H1 (cell line): ENCODE results near the gene PRAF2. TPM values are rescaled to one million over a fixed set of nuclear protein-coding genes. Genes with fewer than 3 reads are reported as not detected.

Source experiments
- CHD7 ChIP-seq: fragments of 300-600 bp; sonication (generic); IDR thresholded peaks from 2 replicates; pipeline ENCODE4 v1.7.1; 2012; ENCODE audit warnings: low read length, moderate library complexity, mild to moderate bottlenecking, inconsistent platforms; ENCODE audit not compliant: insufficient replicate concordance
- RBBP5 ChIP-seq: IDR thresholded peaks from 2 replicates; pipeline ENCODE4 v1.7.1; 2012; ENCODE audit warnings: low read depth, mild to moderate bottlenecking, inconsistent platforms, low read length, moderate library complexity, borderline replicate concordance
- SIN3A ChIP-seq, 2 experiments: IDR thresholded peaks in 1 of 2; conservative IDR thresholded peaks in 1 of 2; 2 replicates each; pipeline ENCODE4 v1.6.1; 2011 to 2012; ENCODE audit warnings: low read length in 2 of 2, improper control_type of control experiment in 1 of 2, low read depth in 1 of 2, mild to moderate bottlenecking in 1 of 2
- TAF7 ChIP-seq: optimal IDR thresholded peaks from 2 replicates; pipeline ENCODE3; 2011; ENCODE audit warnings: low read depth, mild to moderate bottlenecking, inconsistent platforms, low read length, moderate library complexity, borderline replicate concordance
- polyA plus RNA-seq, 7 experiments: library from polyadenylated mRNA; depleted of rRNA in 3 of 7; stranded (reverse) in 5 of 7; unstranded in 2 of 7; fragments of >200 nt in 5 of 7; fragments of 200-250 nt in 2 of 7; gene quantifications; 1 replicate in 5 of 7; 2 replicates in 1 of 7; 4 replicates in 1 of 7; pipeline versions ENCODE4 v1.2.1 to v1.2.3, GENCODE V29; 2011 to 2013; ENCODE audit warnings: missing spikeins in 2 of 7, mixed read lengths in 2 of 7
- total RNA-seq: library from RNA; stranded (reverse); fragmentation: NEBNext Ultra II Directional; extraction: Animal tissue kit (Norgen Biotek cat#: 25700); gene quantifications from 2 replicates; pipeline ENCODE4 v1.2.1, GENCODE V29; 2021

Gene PRAF2
- total and polyA plus RNA-seq, 2 of the 8 experiments (the other 6 are each of a cell fraction or from before 2014, with no cell fraction given), result 11.3 to 15.4 TPM

DNA sequence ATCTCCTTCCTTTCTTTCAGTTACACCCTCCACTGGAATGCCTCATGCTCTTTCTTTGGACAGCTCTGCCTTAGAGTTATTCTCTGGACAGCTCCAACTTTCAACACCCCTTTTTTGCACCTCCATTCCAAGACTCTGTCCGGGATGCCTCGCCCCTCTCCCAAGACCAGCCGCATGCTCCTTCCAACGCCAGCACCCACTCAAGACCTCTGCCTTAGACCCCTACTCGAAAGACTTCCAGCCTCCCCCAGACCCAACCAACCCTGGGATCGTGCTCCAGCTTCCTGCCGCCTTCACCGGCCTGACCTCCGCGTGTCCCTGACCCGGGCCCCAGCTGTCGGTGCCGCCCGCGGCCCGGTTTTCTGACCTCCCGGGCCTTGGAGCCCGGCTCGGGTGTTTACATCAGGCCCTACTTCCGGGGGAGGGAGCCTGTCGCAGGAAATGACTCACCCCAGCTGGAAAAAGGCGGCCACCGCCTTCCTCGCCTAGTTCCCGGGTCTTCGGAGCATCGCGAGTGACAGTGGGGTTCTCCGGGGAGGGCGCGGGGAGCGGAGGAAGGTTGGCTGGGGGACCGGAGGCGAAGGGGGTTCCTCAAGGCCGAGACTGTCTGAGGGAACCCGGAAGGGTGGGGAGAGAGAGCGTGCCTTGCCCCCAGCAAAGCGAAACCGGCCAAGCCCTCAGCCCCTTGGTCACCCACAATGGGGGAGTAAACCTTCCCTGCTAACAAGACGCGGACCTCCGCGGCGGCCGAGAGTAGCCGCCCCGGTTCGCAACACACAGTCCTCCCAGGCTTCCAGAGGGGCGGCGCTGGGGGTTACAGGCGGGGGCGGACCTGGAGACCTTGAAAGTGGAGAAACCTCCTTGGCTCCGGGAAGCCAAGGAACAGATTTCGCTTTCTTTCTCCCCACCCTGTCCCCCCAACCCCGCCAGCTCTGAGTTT lies 6.0 kb upstream of the PRAF2 start, which contains the start of gene WDR45 (continued):
- TF ChIP-seq TAF7, result no peak
- peak; percentile 57; a peak in 1 of 4 replicates for TF ChIP-seq SIN3A (conservative IDR thresholded peaks at IDR 0.05 in 1 of 2, IDR thresholded peaks at IDR 0.05 in 1 of 2; ENCODE audit: low read depth in 1 of 2, low read length in 2 of 2)
- TF ChIP-seq CHD7, result no peak
- no peak for TF ChIP-seq RBBP5
